GM18526 (cell line): ENCODE results near the gene ADCY9.

ENCODE experiments used
- POLR2A ChIP-seq: IDR thresholded peaks from 3 replicates; pipeline ENCODE4 v1.6.1; 2011; ENCODE audit not compliant: insufficient read length; ENCODE audit errors: extremely low read depth

The ADCY9 gene

DNA sequence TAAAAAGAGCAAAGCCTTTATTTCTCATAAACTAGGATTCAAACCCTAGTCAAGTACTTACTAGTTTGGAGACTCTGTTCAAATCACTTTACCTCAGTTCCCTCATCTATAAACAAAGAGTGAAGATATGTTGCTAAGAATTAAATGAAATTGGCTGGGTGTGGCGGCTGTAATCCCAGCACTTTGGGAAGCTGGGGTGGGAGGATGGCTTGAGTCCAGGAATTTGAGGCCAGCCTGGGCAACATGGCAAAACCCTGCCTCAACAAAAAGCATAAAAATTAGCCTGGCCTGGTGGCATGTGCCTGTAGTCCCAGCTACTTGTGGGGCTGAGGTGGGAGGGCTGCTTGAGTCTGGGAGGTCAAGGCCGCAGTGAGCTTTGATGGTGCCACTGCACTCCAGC lies 121.2 kb downstream of the ADCY9 start:
- TF ChIP-seq POLR2A = no peak

DNA sequence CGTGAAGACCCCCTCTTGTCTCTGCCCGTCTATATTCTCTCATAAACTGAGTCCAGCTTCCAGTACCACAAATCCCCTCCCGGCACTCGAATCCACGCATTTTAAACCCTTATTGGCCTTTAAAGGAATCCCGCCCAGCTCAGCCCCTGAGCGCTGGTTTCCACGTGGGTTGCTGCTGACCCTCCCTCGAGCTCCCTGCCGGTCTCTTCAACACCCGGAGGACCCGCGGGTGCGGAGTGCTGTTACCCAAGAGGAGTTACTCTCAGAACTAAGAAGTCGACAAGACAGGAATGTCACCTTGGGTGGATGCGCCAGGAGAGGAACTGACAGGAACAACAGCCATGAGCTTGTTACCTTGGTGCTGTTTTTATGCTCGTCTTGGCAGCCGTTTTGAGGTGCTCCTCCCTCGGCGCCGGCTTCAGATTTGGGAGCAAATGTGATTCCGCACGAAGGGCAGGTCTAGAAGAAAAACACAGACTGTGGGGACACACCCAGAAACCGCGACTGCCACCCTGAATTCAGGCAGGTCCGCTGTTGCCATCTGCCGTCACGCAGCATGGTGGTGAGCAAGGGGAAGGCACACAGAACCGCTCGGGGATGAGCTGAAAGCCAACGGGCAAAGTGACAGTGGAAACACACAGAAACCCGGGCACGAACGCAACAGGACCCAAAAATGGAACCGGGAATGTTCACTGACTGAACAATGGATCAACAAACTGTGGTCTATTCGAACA lies 123.0 kb downstream of the ADCY9 start:
- TF ChIP-seq POLR2A = no peak

GRCh38 chr16:3992297-3993051 lies 123.8 kb downstream of the ADCY9 start:
- TF ChIP-seq POLR2A = no peak

GRCh38 chr16:3988824-3989223 lies 127.4 kb downstream of the ADCY9 start:
- no peak for TF ChIP-seq POLR2A

- TF ChIP-seq POLR2A = no peak
Observed at GRCh38 chr16:3988011-3988410, 128.2 kb downstream of the ADCY9 start.

DNA sequence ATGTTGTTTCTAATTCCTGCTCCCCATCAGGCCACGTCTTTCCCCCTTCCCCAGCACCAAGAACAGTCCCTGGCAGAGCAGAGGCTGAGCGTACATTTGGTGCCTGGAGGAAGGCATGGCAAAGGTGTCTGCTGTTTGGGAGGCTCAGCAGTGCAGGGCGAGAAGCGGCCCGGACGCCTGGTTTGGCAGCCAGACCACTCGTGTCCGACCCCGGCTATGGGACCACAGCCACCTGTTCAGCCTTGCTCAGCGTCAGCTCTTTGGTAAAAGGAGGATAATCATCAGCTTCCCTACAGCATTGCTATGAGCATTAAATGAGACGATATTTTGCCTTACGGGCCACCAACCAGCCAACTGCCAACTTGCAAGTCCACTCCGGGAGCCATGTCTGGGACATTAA lies 129.0 kb downstream of the ADCY9 start:
- TF ChIP-seq POLR2A = no peak

DNA sequence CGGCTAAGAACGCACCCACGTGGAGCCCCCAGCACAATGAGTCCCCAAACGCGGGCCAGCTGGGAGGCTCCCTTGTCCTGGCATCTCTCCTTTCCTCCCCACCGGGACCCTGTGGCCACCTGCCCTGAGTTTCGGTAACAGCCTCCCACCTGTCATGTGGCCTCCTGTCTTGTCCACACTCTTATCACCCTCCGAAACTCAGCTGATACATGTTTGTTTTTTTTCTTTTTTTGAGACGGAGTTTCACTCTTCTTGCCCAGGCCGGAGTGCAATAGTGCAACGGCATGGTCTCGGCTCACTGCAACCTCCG lies 130.1 kb downstream of the ADCY9 start:
- no peak for TF ChIP-seq POLR2A

DNA sequence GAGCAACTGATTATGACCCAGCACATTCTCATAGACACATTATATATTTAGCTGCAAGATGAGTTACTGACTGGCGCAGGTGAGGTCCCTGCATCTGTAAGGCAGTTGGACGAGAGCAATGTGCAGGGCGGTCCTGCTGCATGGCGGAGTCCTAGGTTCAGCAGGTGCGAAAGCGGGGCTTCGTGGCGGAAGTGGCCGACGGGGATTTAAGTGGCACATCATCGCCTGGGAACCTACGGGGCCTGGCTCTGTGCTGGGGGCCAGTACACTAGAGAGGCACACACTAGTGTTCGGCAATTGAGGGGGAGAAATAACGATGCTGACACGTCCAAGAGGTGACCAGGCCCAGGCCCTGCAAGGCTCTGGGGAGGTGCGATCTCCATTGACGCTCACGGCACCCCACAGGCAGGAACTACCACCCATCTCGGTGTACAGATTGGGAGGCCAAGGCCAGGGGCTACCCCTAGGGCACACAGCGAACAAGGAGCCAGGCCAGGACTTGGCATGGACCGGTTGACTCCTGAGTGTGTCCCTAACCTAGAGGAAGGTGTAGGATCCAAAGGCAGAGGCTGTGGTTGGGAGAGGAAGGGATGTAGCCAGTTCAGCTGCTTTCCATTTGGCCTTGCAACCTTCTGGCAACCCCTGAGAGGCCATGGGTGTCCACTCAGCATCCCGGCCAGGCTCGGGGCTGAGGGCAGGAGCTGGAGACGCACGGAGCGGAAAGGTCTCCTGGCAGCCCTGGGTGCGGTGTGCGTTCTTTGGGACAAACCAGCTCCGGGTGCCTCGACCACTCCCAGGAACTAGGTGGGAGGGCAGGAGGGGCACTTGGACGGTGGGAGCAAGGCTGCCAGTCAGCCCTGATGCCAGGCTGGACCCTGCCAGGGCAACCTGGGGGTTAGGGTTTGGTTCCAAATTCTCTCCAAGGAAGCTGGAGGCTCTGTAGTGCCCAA lies 131.9 kb downstream of the ADCY9 start:
- no peak for TF ChIP-seq POLR2A

DNA sequence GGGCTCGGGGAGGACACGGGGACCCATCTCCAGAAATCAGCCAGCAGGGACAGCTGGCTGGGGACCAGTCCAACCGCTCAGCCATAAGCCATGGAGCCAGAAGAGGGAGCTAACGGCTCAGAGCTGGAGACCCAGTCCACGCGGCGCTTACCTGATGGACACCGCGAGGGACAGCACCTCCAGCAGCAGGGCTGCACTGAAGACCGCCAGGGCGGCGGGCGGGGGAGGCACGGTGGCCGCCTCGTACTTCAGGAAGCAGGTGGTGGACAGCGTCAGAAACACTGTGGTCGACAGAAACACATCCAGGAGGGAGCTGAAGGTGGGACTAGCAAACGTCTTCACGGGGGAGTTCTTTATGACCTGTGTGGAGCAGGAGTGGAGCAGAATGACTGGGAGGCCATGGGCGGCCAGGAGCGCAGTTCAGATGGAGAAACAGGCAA lies 133.1 kb downstream of the ADCY9 start:
- no peak for TF ChIP-seq POLR2A

DNA sequence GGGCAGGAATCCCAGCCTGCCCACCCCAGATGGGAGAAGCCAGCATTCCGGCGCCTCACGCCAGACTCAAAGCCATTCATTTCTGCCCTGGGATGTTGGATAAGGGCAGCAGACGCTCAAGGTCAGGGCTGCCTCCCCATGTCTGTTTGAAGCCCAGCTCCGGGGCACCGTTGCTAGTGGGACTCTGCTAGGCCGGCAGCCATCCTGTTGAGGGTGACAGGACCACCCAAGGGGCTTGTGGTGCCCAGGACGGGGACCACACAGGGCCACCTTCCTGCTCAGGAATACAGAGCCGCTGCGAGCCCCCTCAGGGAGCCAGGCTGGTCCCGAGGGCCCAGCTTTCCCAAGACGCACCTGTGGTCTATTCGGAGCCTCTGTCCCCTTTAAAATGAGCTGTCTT lies 134.0 kb downstream of the ADCY9 start:
- TF ChIP-seq POLR2A = no peak

DNA sequence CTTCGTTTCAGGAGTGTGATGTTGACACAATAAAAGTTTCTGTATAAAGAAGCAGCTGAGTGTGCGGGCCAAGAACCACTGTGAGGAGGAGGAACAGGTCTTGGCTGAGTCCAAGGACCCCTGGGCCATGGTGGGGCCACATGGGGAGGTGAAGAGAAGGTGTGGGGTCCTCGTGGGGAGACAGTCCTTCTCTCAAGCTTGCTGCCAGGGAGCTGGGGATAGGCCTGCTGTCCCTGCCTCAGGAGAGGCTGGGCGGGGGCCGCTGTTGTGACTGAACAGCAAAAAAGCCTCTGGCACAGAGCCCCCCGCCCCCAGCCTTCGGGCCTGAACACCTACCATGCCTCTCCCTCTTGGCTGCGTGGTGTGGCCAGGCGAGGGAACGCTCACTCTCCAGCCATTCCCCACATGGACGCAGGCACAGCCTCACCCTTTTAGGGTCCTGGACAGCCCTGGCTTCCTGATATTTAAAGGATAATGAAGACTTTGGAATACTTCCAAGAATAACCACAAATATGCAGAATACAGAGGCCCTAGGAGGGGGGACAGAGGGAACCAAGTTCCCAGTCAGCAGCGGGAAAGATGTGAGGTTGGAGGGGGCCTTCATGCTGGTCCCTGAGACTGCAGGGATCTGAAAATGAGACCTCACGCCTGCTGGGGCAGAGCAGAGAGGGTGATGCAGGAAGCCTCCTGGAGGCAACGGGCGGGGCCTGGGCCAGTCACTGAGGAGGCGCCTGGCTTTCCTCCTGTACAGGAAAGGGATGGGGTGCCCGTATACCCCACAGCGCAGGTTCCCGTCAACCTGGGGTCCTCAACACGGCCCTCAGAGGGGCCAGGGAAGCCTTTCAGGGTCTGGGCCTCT lies 135.8 kb downstream of the ADCY9 start:
- no peak for TF ChIP-seq POLR2A

DNA sequence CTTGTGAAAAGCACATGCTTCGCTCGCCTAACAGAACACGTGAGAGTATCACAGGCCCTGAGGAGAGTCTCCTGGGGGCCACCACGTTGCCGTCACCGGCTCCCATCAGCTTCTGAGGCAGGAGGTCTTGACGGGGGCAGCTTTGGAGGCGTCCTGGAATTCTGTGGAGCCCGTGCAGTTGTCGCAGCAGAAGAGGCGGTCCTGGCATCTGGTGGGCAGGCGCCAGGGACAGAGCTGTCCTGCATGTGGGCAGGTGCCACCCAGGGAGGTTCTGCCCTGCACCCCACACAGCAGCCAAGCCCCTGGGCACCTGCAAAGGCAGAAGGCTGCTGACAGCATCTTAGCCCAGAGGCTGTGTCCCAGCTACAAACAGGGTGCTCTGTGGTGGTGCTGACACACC lies 136.7 kb downstream of the ADCY9 start:
- no peak for TF ChIP-seq POLR2A

- no peak for TF ChIP-seq POLR2A
Observed at GRCh38 chr16:3979070-3979469, 137.2 kb downstream of the ADCY9 start.

DNA sequence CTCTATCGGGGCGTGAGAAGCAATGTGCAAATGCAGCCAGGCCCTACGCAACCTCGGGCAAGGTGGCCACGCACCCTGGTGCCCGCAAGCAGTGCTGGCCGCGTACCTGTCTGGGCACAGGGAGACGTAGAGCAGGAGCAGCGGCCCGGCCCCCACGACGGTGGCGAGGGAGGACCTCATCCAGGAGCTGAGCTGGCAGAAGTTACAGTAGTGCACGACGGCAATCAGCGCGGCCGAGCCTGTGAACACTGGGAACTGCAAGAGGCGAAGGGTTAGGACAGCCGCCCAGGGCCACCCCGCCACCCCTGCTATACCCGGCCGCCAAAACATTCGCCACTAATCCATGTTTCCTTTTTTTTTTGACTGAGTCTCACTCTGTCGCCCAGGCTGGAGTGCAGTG lies 138.9 kb downstream of the ADCY9 start:
- no peak for TF ChIP-seq POLR2A

GRCh38 chr16:3974751-3975150 lies 141.5 kb downstream of the ADCY9 start:
- TF ChIP-seq POLR2A = no peak
